Measurements from ENCODE around the gene FBLN5.

Gene FBLN5

GRCh38 chr14:91870001-91870400 is 77.5 kb downstream of the FBLN5 start:
- H3K4me3 ChIP-seq (ENCODE audit: low read depth, low read length), result no peak overlapping the region
- no peak for TF ChIP-seq CTCF (IDR thresholded peaks at IDR 0.05; ENCODE audit: low read depth, low read length)
- H3K27me3 ChIP-seq, result peaks cover 24% of the 10 kb centered on the region
- H3K9me3 ChIP-seq, result no peaks in the 10 kb centered on the region
- no peaks in the 10 kb centered on the region for H3K4me1 ChIP-seq
- DNase-seq, result no peak
- no peaks in the 10 kb centered on the region for H3K36me3 ChIP-seq

GRCh38 chr14:91869556-91869955 is 77.9 kb downstream of the FBLN5 start:
- no peak for TF ChIP-seq CTCF (IDR thresholded peaks at IDR 0.05; ENCODE audit: low read depth, low read length)
- Histone ChIP-seq H3K27me3 (peaks cover 24% of the 10 kb centered on the region), H3K36me3 (no peaks in the 10 kb centered on the region), H3K4me3 (ENCODE audit: low read depth, low read length) (no peak overlapping the region), H3K4me1 (no peaks in the 10 kb centered on the region), H3K9me3 (no peaks in the 10 kb centered on the region)
- DNase-seq, result no peak

GRCh38 chr14:91867316-91867988 is 80.0 kb downstream of the FBLN5 start, which contains the start of gene TC2N:
Gene TC2N (minus strand): TSS chr14:91867536. CDS start chr14:91813769, 53,767 bp downstream.
- DNase-seq, result no peak
- no peaks in the 10 kb centered on the region for H3K4me1 ChIP-seq

GRCh38 chr14:91866511-91867295 is 80.8 kb downstream of the FBLN5 start:
- no peak for DNase-seq
- no peak overlapping the region for H3K4me3 ChIP-seq (ENCODE audit: low read depth, low read length)
- TF ChIP-seq CTCF (IDR thresholded peaks at IDR 0.05; ENCODE audit: low read depth, low read length), result no peak
- H3K36me3 ChIP-seq, result no peaks in the 10 kb centered on the region
- no peaks in the 10 kb centered on the region for H3K4me1 ChIP-seq
- H3K27me3 ChIP-seq, result peaks cover 31% of the 10 kb centered on the region
- no peaks in the 10 kb centered on the region for H3K9me3 ChIP-seq

More at GRCh38 chr14:91867316-91867988, 80.0 kb downstream of the FBLN5 start, which contains the start of gene TC2N:
- no peaks in the 10 kb centered on the region for H3K36me3 ChIP-seq
- H3K27me3 ChIP-seq, result peaks cover 30% of the 10 kb centered on the region
- no peaks in the 10 kb centered on the region for H3K9me3 ChIP-seq
- no peak for TF ChIP-seq CTCF (IDR thresholded peaks at IDR 0.05; ENCODE audit: low read depth, low read length)
- no peak within 1 kb of the TSS for H3K4me3 ChIP-seq (ENCODE audit: low read depth, low read length)

GRCh38 chr14:91866061-91866460 is 81.4 kb downstream of the FBLN5 start:
- DNase-seq, result no peak
- no peak overlapping the region for H3K4me3 ChIP-seq (ENCODE audit: low read depth, low read length)
- H3K27me3 ChIP-seq, result peaks cover 31% of the 10 kb centered on the region
- TF ChIP-seq CTCF (IDR thresholded peaks at IDR 0.05; ENCODE audit: low read depth, low read length), result no peak
- no peaks in the 10 kb centered on the region for H3K9me3 ChIP-seq
- H3K36me3 ChIP-seq, result no peaks in the 10 kb centered on the region
- no peaks in the 10 kb centered on the region for H3K4me1 ChIP-seq

- Histone ChIP-seq H3K4me1 (no peaks in the 10 kb centered on the region), H3K4me3 (ENCODE audit: low read depth, low read length) (no peak overlapping the region), H3K36me3 (no peaks in the 10 kb centered on the region), H3K9me3 (no peaks in the 10 kb centered on the region), H3K27me3 (peaks cover 19% of the 10 kb centered on the region)
- no peak for TF ChIP-seq CTCF (IDR thresholded peaks at IDR 0.05; ENCODE audit: low read depth, low read length)
- DNase-seq, result no peak
Measured at GRCh38 chr14:91862417-91862816, 85.1 kb downstream of the FBLN5 start.

Data from BE2C (cell line).